Memory B cell (primary cell): ENCODE results near the gene ARHGAP25.
A peak's percentile ranks its signal among the peaks of the same experiment; 100 is the strongest.

Source experiments
- ATAC-seq: fragments of 150-1000 bp; cut with Tn5 transposase; 2 replicates; pipeline ENCODE4 v1.10.0; 2021; ENCODE audit warnings: low read depth, mild to moderate bottlenecking, moderate library complexity
- DNase-seq, 2 donors: peaks; one replicate each; pipeline ENCODE4 v3.0.0; 2022; ENCODE audit warnings: low spot score in 2 of 2
- H3K27ac Mint-ChIP-seq: one replicate; pipeline ENCODE4 v1.8.0; 2022; ENCODE audit warnings: mild to moderate bottlenecking, moderate library complexity, mixed read lengths
- H3K27me3 Mint-ChIP-seq: one replicate; pipeline ENCODE4 v1.8.0; 2022; ENCODE audit warnings: mixed read lengths
- H3K36me3 Mint-ChIP-seq: one replicate; pipeline ENCODE4 v1.8.0; 2022; ENCODE audit warnings: mild to moderate bottlenecking, mixed read lengths
- H3K4me1 Mint-ChIP-seq: one replicate; pipeline ENCODE4 v1.8.0; 2022; ENCODE audit warnings: mixed read lengths
- H3K4me3 Mint-ChIP-seq: one replicate; pipeline ENCODE4 v1.8.0; 2022; ENCODE audit warnings: mild to moderate bottlenecking, moderate library complexity, mixed read lengths
- H3K9me3 Mint-ChIP-seq: one replicate; pipeline ENCODE4 v1.8.0; 2022; ENCODE audit warnings: mixed read lengths

Gene ARHGAP25

GRCh38 chr2:68817306-68817705 lies 82.7 kb downstream of the ARHGAP25 start:
- H3K27ac Mint-ChIP-seq: peak overlapping the region; percentile 70
- no peaks in the 10 kb centered on the region for H3K27me3 Mint-ChIP-seq
- H3K36me3 Mint-ChIP-seq: peaks cover 36% of the 10 kb centered on the region
- ATAC-seq: no peak
- no peak overlapping the region for H3K4me3 Mint-ChIP-seq
- no peak for DNase-seq
- H3K4me1 Mint-ChIP-seq: peaks cover 13% of the 10 kb centered on the region
- no peaks in the 10 kb centered on the region for H3K9me3 Mint-ChIP-seq

GRCh38 chr2:68819556-68819955 lies 84.9 kb downstream of the ARHGAP25 start:
- ATAC-seq (no peak), DNase-seq (no peak)
- Mint-ChIP-seq H3K27me3 (no peaks in the 10 kb centered on the region), H3K4me1 (peaks cover 15% of the 10 kb centered on the region), H3K27ac (no peak overlapping the region), H3K4me3 (no peak overlapping the region), H3K9me3 (no peaks in the 10 kb centered on the region), H3K36me3 (peaks cover 44% of the 10 kb centered on the region)

- H3K27me3 Mint-ChIP-seq: no peaks in the 10 kb centered on the region
- peaks cover 25% of the 10 kb centered on the region for H3K4me1 Mint-ChIP-seq
- H3K4me3 Mint-ChIP-seq: no peak overlapping the region
- ATAC-seq (no peak), DNase-seq (no peak)
- H3K27ac Mint-ChIP-seq: peak overlapping the region; percentile 72
- H3K9me3 Mint-ChIP-seq: no peaks in the 10 kb centered on the region
- peaks cover 52% of the 10 kb centered on the region for H3K36me3 Mint-ChIP-seq
Observed at GRCh38 chr2:68822207-68822872, 87.7 kb downstream of the ARHGAP25 start.

GRCh38 chr2:68824831-68825230 lies 90.2 kb downstream of the ARHGAP25 start:
- H3K9me3 Mint-ChIP-seq: no peaks in the 10 kb centered on the region
- H3K27me3 Mint-ChIP-seq: no peaks in the 10 kb centered on the region
- H3K36me3 Mint-ChIP-seq: peaks cover 39% of the 10 kb centered on the region
- DNase-seq (no peak), ATAC-seq (no peak)
- H3K4me1 Mint-ChIP-seq: peaks cover 41% of the 10 kb centered on the region
- H3K27ac Mint-ChIP-seq: peak overlapping the region; percentile 75
- H3K4me3 Mint-ChIP-seq: no peak overlapping the region

- no peaks in the 10 kb centered on the region for H3K27me3 Mint-ChIP-seq
- peaks cover 38% of the 10 kb centered on the region for H3K4me1 Mint-ChIP-seq
- peak overlapping the region; percentile 4 for H3K27ac Mint-ChIP-seq
- H3K9me3 Mint-ChIP-seq: no peaks in the 10 kb centered on the region
- H3K36me3 Mint-ChIP-seq: peaks cover 36% of the 10 kb centered on the region
- DNase-seq (no peak), ATAC-seq (no peak)
- H3K4me3 Mint-ChIP-seq: no peak overlapping the region
Observed at GRCh38 chr2:68825866-68826265, 91.3 kb downstream of the ARHGAP25 start.

- H3K27ac Mint-ChIP-seq: no peak overlapping the region
- H3K4me3 Mint-ChIP-seq: no peak overlapping the region
- H3K9me3 Mint-ChIP-seq: no peaks in the 10 kb centered on the region
- no peaks in the 10 kb centered on the region for H3K27me3 Mint-ChIP-seq
- H3K36me3 Mint-ChIP-seq: peaks cover 33% of the 10 kb centered on the region
- peaks cover 54% of the 10 kb centered on the region for H3K4me1 Mint-ChIP-seq
- no peak for DNase-seq
- ATAC-seq: no peak
Observed at GRCh38 chr2:68827666-68828065, 93.1 kb downstream of the ARHGAP25 start.

GRCh38 chr2:68828887-68829708 lies 94.5 kb downstream of the ARHGAP25 start:
- ATAC-seq: peak; percentile 35
- peak overlapping the region; percentile 47 for H3K4me3 Mint-ChIP-seq
- no peak for DNase-seq
- no peaks in the 10 kb centered on the region for H3K27me3 Mint-ChIP-seq
- H3K9me3 Mint-ChIP-seq: no peaks in the 10 kb centered on the region
- peaks cover 56% of the 10 kb centered on the region for H3K4me1 Mint-ChIP-seq
- peaks cover 22% of the 10 kb centered on the region for H3K36me3 Mint-ChIP-seq
- peak overlapping the region; percentile 84 for H3K27ac Mint-ChIP-seq

- H3K4me3 Mint-ChIP-seq: no peak overlapping the region
- H3K27me3 Mint-ChIP-seq: no peaks in the 10 kb centered on the region
- peak overlapping the region; percentile 84 for H3K27ac Mint-ChIP-seq
- DNase-seq (no peak), ATAC-seq (no peak)
- peaks cover 60% of the 10 kb centered on the region for H3K4me1 Mint-ChIP-seq
- peaks cover 17% of the 10 kb centered on the region for H3K36me3 Mint-ChIP-seq
- no peaks in the 10 kb centered on the region for H3K9me3 Mint-ChIP-seq
Observed at GRCh38 chr2:68829749-68830148, 95.1 kb downstream of the ARHGAP25 start.

GRCh38 chr2:68831686-68832232 lies 97.1 kb downstream of the ARHGAP25 start:
- H3K4me1 Mint-ChIP-seq: peaks cover 63% of the 10 kb centered on the region
- ATAC-seq (no peak), DNase-seq (no peak)
- peak overlapping the region; percentile 92 for H3K27ac Mint-ChIP-seq
- peaks cover 2% of the 10 kb centered on the region for H3K36me3 Mint-ChIP-seq
- no peaks in the 10 kb centered on the region for H3K27me3 Mint-ChIP-seq
- H3K9me3 Mint-ChIP-seq: no peaks in the 10 kb centered on the region
- H3K4me3 Mint-ChIP-seq: peak overlapping the region; percentile 19

- no peaks in the 10 kb centered on the region for H3K9me3 Mint-ChIP-seq
- peaks cover 2% of the 10 kb centered on the region for H3K36me3 Mint-ChIP-seq
- peaks cover 67% of the 10 kb centered on the region for H3K4me1 Mint-ChIP-seq
- ATAC-seq (peak; percentile 47), DNase-seq (peak in 1 of 2 donors; percentile 4)
- peak overlapping the region; percentile 92 for H3K27ac Mint-ChIP-seq
- peak overlapping the region; percentile 19 for H3K4me3 Mint-ChIP-seq
- no peaks in the 10 kb centered on the region for H3K27me3 Mint-ChIP-seq
Observed at GRCh38 chr2:68832233-68832869, 97.7 kb downstream of the ARHGAP25 start.

- no peaks in the 10 kb centered on the region for H3K9me3 Mint-ChIP-seq
- peaks cover 61% of the 10 kb centered on the region for H3K4me1 Mint-ChIP-seq
- H3K27me3 Mint-ChIP-seq: no peaks in the 10 kb centered on the region
- H3K27ac Mint-ChIP-seq: peak overlapping the region; percentile 92
- H3K36me3 Mint-ChIP-seq: peaks cover 2% of the 10 kb centered on the region
- no peak overlapping the region for H3K4me3 Mint-ChIP-seq
- DNase-seq: no peak
- ATAC-seq: no peak
Observed at GRCh38 chr2:68833162-68833561, 98.6 kb downstream of the ARHGAP25 start.

GRCh38 chr2:68834737-68835376 lies 100.2 kb downstream of the ARHGAP25 start:
- H3K27ac Mint-ChIP-seq: no peak overlapping the region
- peaks cover 48% of the 10 kb centered on the region for H3K4me1 Mint-ChIP-seq
- peak in 1 of 2 donors; percentile 9 for DNase-seq
- H3K9me3 Mint-ChIP-seq: no peaks in the 10 kb centered on the region
- ATAC-seq: no peak
- H3K27me3 Mint-ChIP-seq: no peaks in the 10 kb centered on the region
- H3K4me3 Mint-ChIP-seq: no peak overlapping the region
- H3K36me3 Mint-ChIP-seq: no peaks in the 10 kb centered on the region

GRCh38 chr2:68835621-68836020 lies 101.0 kb downstream of the ARHGAP25 start:
- peak; percentile 74 for ATAC-seq
- Mint-ChIP-seq H3K27ac (no peak overlapping the region), H3K27me3 (no peaks in the 10 kb centered on the region), H3K4me1 (peaks cover 48% of the 10 kb centered on the region), H3K36me3 (no peaks in the 10 kb centered on the region), H3K4me3 (no peak overlapping the region), H3K9me3 (no peaks in the 10 kb centered on the region)
- DNase-seq: peak in 1 of 2 donors; percentile 25
